OCI-LY3 (cell line): ENCODE measurements around the gene SNAI1.

Source experiments
- EZH2phosphoT487 ChIP-seq: fragments of 200-600 bp; shearing (Covaris generic); IDR thresholded peaks from 2 replicates; pipeline ENCODE4 v1.6.1; 2018; ENCODE audit warnings: antibody characterized with exemption, mixed run types, low read depth
- TF ChIP-seq, protein P1 (sequence below): fragments of 200-600, 300-600 bp; sonication (generic); IDR thresholded peaks from 2 replicates; pipeline ENCODE4 v1.5.1; 2014; ENCODE audit warnings: antibody characterized with exemption, low read length, low read depth

- TF ChIP-seq, protein P1, sequence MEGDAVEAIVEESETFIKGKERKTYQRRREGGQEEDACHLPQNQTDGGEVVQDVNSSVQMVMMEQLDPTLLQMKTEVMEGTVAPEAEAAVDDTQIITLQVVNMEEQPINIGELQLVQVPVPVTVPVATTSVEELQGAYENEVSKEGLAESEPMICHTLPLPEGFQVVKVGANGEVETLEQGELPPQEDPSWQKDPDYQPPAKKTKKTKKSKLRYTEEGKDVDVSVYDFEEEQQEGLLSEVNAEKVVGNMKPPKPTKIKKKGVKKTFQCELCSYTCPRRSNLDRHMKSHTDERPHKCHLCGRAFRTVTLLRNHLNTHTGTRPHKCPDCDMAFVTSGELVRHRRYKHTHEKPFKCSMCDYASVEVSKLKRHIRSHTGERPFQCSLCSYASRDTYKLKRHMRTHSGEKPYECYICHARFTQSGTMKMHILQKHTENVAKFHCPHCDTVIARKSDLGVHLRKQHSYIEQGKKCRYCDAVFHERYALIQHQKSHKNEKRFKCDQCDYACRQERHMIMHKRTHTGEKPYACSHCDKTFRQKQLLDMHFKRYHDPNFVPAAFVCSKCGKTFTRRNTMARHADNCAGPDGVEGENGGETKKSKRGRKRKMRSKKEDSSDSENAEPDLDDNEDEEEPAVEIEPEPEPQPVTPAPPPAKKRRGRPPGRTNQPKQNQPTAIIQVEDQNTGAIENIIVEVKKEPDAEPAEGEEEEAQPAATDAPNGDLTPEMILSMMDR: no peak
- no peak for TF ChIP-seq EZH2phosphoT487
These were observed 21.4 kb upstream of the SNAI1 start for GRCh38 chr20:49961413-49961812.
